PC-9 (cell line): ENCODE results near the gene DGCR6L. TPM values are rescaled to one million over a fixed set of nuclear protein-coding genes. Genes with fewer than 3 reads are reported as not detected.

Experiments used
- BruUV-seq: library from RNA; stranded (reverse); fragments of 400-500 nt; replicated peaks from 2 replicates; lab custom pipeline; 2021; lab: Mats Ljungman, UMichigan
- CTCF ChIA-PET: fragments of 300-600 bp; sonication (Branson Sonifier 250); formaldehyde crosslinking; loops from one replicate; lab custom pipeline; 2022; ENCODE audit warnings: antibody characterized with exemption; lab: Charles Lee
- POLR2A ChIA-PET: fragments of 300-600 bp; sonication (Branson Sonifier 250); formaldehyde crosslinking; loops from one replicate; lab custom pipeline; 2022; ENCODE audit warnings: antibody characterized with exemption; ENCODE audit not compliant: unreplicated experiment; lab: Charles Lee
- DNase-seq, 2 experiments: peaks; one replicate each; pipeline versions ENCODE4 v3.0.0 to v3.0.0-alpha.2; 2015 to 2022; ENCODE audit warnings: mixed read lengths in 1 of 2
- H2AFZ ChIP-seq: fragments of 200-600 bp; sonication (generic); 2 replicates; pipeline ENCODE4 v1.8.1; 2017; ENCODE audit warnings: antibody characterized with exemption
- H3F3A ChIP-seq: fragments of 200-600 bp; sonication (generic); 2 replicates; pipeline ENCODE4 v1.8.1; 2017; ENCODE audit warnings: antibody characterized with exemption, mild to moderate bottlenecking, low read depth; ENCODE audit not compliant: insufficient read depth
- H3K27ac ChIP-seq: fragments of 200-600 bp; sonication (generic); 2 replicates; pipeline ENCODE4 v1.6.1; 2016; ENCODE audit warnings: mixed run types
- H3K27me3 ChIP-seq: fragments of 200-600 bp; sonication (generic); 2 replicates; pipeline ENCODE4 v1.6.1; 2016; ENCODE audit warnings: low read depth, mixed run types; ENCODE audit not compliant: insufficient read depth
- H3K36me3 ChIP-seq: fragments of 200-600 bp; sonication (generic); 2 replicates; pipeline ENCODE4 v1.6.1; 2016; ENCODE audit warnings: low read depth, mixed run types
- H3K4me1 ChIP-seq: fragments of 200-600 bp; sonication (generic); replicated peaks from 2 replicates; pipeline ENCODE4 v1.6.1; 2016; ENCODE audit warnings: mixed run types; ENCODE audit not compliant: insufficient read depth
- H3K4me2 ChIP-seq: fragments of 200-600 bp; sonication (generic); 2 replicates; pipeline ENCODE4 v1.6.1; 2017; ENCODE audit warnings: mixed run types
- H3K4me3 ChIP-seq: fragments of 200-600 bp; sonication (generic); 2 replicates; pipeline ENCODE4 v1.6.1; 2016; ENCODE audit warnings: mixed run types
- H3K79me2 ChIP-seq: fragments of 200-600 bp; sonication (generic); 2 replicates; pipeline ENCODE4 v1.6.1; 2017; ENCODE audit warnings: low read depth, mixed run types
- H3K9me2 ChIP-seq: fragments of 200-600 bp; sonication (generic); 2 replicates; pipeline ENCODE4 v1.8.1; 2017; ENCODE audit warnings: mild to moderate bottlenecking; ENCODE audit not compliant: insufficient read depth
- H3K9me3 ChIP-seq: fragments of 200-600 bp; sonication (generic); 2 replicates; pipeline ENCODE4 v1.8.1; 2016; ENCODE audit warnings: low read depth; ENCODE audit not compliant: insufficient read depth
- H4K20me1 ChIP-seq: fragments of 200-600 bp; sonication (generic); 2 replicates; pipeline ENCODE4 v1.8.1; 2017; ENCODE audit not compliant: insufficient read depth
- EZH2 ChIP-seq: fragments of 200-600 bp; sonication (generic); IDR thresholded peaks from 2 replicates; pipeline ENCODE4 v1.8.0; 2017; ENCODE audit warnings: antibody characterized with exemption, low read depth
- intact Hi-C: fragments of 100-400 bp; cut with micrococcal nuclease; formaldehyde crosslinking; loops from one replicate; pipeline ENCODE4 v1.10.0; 2022; ENCODE audit not compliant: unreplicated experiment
- total RNA-seq: library from RNA; stranded (reverse); gene quantifications from 2 replicates; pipeline ENCODE4 v1.2.3, GENCODE V29; 2021
- TF ChIP-seq, protein P1 (sequence below): fragments of 200-600 bp; sonication (generic); conservative IDR thresholded peaks from 2 replicates; pipeline ENCODE4 v1.6.1; 2017; ENCODE audit warnings: mixed run types, antibody characterized with exemption, mild to moderate bottlenecking, moderate library complexity

Gene DGCR6L
- total RNA-seq, 1 experiment from 2014 or later: 37.6 TPM

- BruUV-seq: no TSS peak
Measured at GRCh38 chr22:20298110-20298802, 21.6 kb downstream of the DGCR6L start.

GRCh38 chr22:20297414-20298109 is 22.3 kb downstream of the DGCR6L start:
- H3K27ac ChIP-seq: no peak overlapping the region
- POLR2A ChIA-PET: no interaction called here

More at GRCh38 chr22:20298110-20298802, 21.6 kb downstream of the DGCR6L start:
- H3K27me3 ChIP-seq: no peaks in the 10 kb centered on the region
- no peaks in the 10 kb centered on the region for H4K20me1 ChIP-seq
- H3K79me2 ChIP-seq: no peaks in the 10 kb centered on the region
- TF ChIP-seq, protein P1, sequence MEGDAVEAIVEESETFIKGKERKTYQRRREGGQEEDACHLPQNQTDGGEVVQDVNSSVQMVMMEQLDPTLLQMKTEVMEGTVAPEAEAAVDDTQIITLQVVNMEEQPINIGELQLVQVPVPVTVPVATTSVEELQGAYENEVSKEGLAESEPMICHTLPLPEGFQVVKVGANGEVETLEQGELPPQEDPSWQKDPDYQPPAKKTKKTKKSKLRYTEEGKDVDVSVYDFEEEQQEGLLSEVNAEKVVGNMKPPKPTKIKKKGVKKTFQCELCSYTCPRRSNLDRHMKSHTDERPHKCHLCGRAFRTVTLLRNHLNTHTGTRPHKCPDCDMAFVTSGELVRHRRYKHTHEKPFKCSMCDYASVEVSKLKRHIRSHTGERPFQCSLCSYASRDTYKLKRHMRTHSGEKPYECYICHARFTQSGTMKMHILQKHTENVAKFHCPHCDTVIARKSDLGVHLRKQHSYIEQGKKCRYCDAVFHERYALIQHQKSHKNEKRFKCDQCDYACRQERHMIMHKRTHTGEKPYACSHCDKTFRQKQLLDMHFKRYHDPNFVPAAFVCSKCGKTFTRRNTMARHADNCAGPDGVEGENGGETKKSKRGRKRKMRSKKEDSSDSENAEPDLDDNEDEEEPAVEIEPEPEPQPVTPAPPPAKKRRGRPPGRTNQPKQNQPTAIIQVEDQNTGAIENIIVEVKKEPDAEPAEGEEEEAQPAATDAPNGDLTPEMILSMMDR: no peak
- no peak for TF ChIP-seq EZH2
- no peak overlapping the region for H2AFZ ChIP-seq
- DNase-seq: no peak
- no peaks in the 10 kb centered on the region for H3K4me1 ChIP-seq
- no peaks in the 10 kb centered on the region; the same call in 1 of the 2 replicates for H3F3A ChIP-seq
- no peak overlapping the region for H3K4me2 ChIP-seq
- ChIA-PET POLR2A (interaction anchor here (0.7 kb wide), 1 partner anchor 458 kb away, joined by 5 read pairs; no protein-coding TSS in a partner anchor), CTCF (no interaction called here)
- no peak overlapping the region for H3K4me3 ChIP-seq
- intact Hi-C loops: loop anchor here (10.0 kb wide), 1 partner anchor 157 kb away; no protein-coding TSS in a partner anchor
- no peaks in the 10 kb centered on the region for H3K9me3 ChIP-seq
- H3K36me3 ChIP-seq: no peaks in the 10 kb centered on the region
- no peak overlapping the region for H3K27ac ChIP-seq
- no peaks in the 10 kb centered on the region for H3K9me2 ChIP-seq

DNA sequence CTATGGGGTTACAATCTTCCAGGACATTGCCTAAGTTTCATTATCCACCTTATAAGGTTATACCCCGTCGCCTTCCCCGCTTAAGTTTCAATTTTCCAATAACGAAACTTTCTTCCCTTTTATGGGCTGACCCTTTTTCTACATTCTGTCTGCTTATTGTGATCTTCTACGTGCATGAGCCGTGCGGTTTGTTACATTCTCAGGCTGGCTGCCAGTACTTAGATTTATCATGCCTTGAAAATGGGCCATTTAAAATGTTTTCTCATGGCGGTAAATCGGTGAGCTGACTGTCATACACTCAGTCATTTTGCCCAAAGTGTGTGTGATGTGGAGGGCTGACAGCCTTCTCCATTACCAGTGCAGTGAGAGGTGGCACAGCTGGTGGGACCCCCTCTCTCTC is 23.3 kb downstream of the DGCR6L start:
- BruUV-seq: no TSS peak
- Histone ChIP-seq H3K27me3 (0 out of 2 replicates have a peak, but pooled peaks cover 3% of the 10 kb centered on the region), H3K4me1 (no peaks in the 10 kb centered on the region), H3K4me3 (no peak overlapping the region), H4K20me1 (no peaks in the 10 kb centered on the region), H3K4me2 (no peak overlapping the region), H3K9me3 (no peaks in the 10 kb centered on the region), H3K36me3 (no peaks in the 10 kb centered on the region), H2AFZ (no peak overlapping the region), H3K27ac (no peak overlapping the region), H3F3A (no peaks in the 10 kb centered on the region; the same call in 1 of the 2 replicates), H3K9me2 (no peaks in the 10 kb centered on the region), H3K79me2 (no peaks in the 10 kb centered on the region)
- POLR2A ChIA-PET: no interaction called here
- CTCF ChIA-PET: no interaction called here
- TF ChIP-seq, protein P1: no peak
- no peak for TF ChIP-seq EZH2
- intact Hi-C loops: loop anchor here (10.0 kb wide), 1 partner anchor 158 kb away; no protein-coding TSS in a partner anchor
- no peak for DNase-seq

More at GRCh38 chr22:20297414-20298109, 22.3 kb downstream of the DGCR6L start:
- intact Hi-C loops: loop anchor here (10.0 kb wide), 1 partner anchor 157 kb away; no protein-coding TSS in a partner anchor
- no peak overlapping the region for H3K4me2 ChIP-seq
- CTCF ChIA-PET: no interaction called here
- TF ChIP-seq, protein P1: no peak
- no TSS peak for BruUV-seq
- no peak overlapping the region for H3K4me3 ChIP-seq
- no peaks in the 10 kb centered on the region for H3K36me3 ChIP-seq
- DNase-seq: no peak
- H3F3A ChIP-seq: no peaks in the 10 kb centered on the region; the same call in 1 of the 2 replicates
- no peaks in the 10 kb centered on the region for H3K9me3 ChIP-seq
- no peaks in the 10 kb centered on the region for H3K9me2 ChIP-seq
- no peaks in the 10 kb centered on the region for H3K27me3 ChIP-seq
- no peaks in the 10 kb centered on the region for H4K20me1 ChIP-seq
- H2AFZ ChIP-seq: no peak overlapping the region
- H3K79me2 ChIP-seq: no peaks in the 10 kb centered on the region
- H3K4me1 ChIP-seq: no peaks in the 10 kb centered on the region
